H1 (cell line): Measurements from ENCODE around the gene HECTD3. TPM values are rescaled to one million over a fixed set of nuclear protein-coding genes. Genes with fewer than 3 reads are reported as not detected.

ENCODE experiments used
- CEBPB ChIP-seq: IDR thresholded peaks from 2 replicates; pipeline ENCODE4 v1.6.1; 2012; ENCODE audit warnings: low read depth, low read length
- FOSL1 ChIP-seq: IDR thresholded peaks from 2 replicates; pipeline ENCODE4 v1.6.1; 2011; ENCODE audit warnings: mild to moderate bottlenecking, low read depth, low read length, moderate library complexity; ENCODE audit not compliant: insufficient read depth
- KDM1A ChIP-seq: fragments of 200-600, 300-600 bp; sonication (generic); IDR thresholded peaks from 2 replicates; pipeline ENCODE4 v1.7.1; 2016; ENCODE audit warnings: mild to moderate bottlenecking, low read length, borderline replicate concordance
- MAFK ChIP-seq: IDR thresholded peaks from 2 replicates; pipeline ENCODE4 v1.6.1; 2012; ENCODE audit warnings: low read depth, mild to moderate bottlenecking, improper control_type of control experiment, low read length
- PHF8 ChIP-seq: fragments of 200-600 bp; sonication (generic); conservative IDR thresholded peaks from 2 replicates; pipeline ENCODE4 v1.7.1; 2012; ENCODE audit warnings: low read depth, mild to moderate bottlenecking, inconsistent platforms, low read length, moderate library complexity
- RAD21 ChIP-seq, 2 experiments: IDR thresholded peaks in 1 of 2; conservative IDR thresholded peaks in 1 of 2; 2 replicates each; pipeline ENCODE4 v1.6.1; 2011; ENCODE audit warnings: low read depth in 2 of 2, low read length in 2 of 2, improper control_type of control experiment in 1 of 2, inconsistent platforms in 1 of 2, mild to moderate bottlenecking in 1 of 2, moderate library complexity in 1 of 2
- RBBP5 ChIP-seq: IDR thresholded peaks from 2 replicates; pipeline ENCODE4 v1.7.1; 2012; ENCODE audit warnings: low read depth, mild to moderate bottlenecking, inconsistent platforms, low read length, moderate library complexity, borderline replicate concordance
- polyA plus RNA-seq, 7 experiments: library from polyadenylated mRNA; depleted of rRNA in 3 of 7; stranded (reverse) in 5 of 7; unstranded in 2 of 7; fragments of >200 nt in 5 of 7; fragments of 200-250 nt in 2 of 7; gene quantifications; 1 replicate in 5 of 7; 2 replicates in 1 of 7; 4 replicates in 1 of 7; pipeline versions ENCODE4 v1.2.1 to v1.2.3, GENCODE V29; 2011 to 2013; ENCODE audit warnings: missing spikeins in 2 of 7, mixed read lengths in 2 of 7
- total RNA-seq: library from RNA; stranded (reverse); fragmentation: NEBNext Ultra II Directional; extraction: Animal tissue kit (Norgen Biotek cat#: 25700); gene quantifications from 2 replicates; pipeline ENCODE4 v1.2.1, GENCODE V29; 2021
- TF ChIP-seq, protein P1 (sequence below): fragments of 300-600 bp; sonication (generic); IDR thresholded peaks from 2 replicates; pipeline ENCODE4 v1.7.1; 2012; ENCODE audit warnings: low read length, moderate library complexity, mild to moderate bottlenecking, inconsistent platforms; ENCODE audit not compliant: insufficient replicate concordance

The HECTD3 gene
- total and polyA plus RNA-seq, 2 of the 8 experiments (the other 6 are each of a cell fraction or from before 2014, with no cell fraction given): 32.9 to 52.7 TPM

DNA sequence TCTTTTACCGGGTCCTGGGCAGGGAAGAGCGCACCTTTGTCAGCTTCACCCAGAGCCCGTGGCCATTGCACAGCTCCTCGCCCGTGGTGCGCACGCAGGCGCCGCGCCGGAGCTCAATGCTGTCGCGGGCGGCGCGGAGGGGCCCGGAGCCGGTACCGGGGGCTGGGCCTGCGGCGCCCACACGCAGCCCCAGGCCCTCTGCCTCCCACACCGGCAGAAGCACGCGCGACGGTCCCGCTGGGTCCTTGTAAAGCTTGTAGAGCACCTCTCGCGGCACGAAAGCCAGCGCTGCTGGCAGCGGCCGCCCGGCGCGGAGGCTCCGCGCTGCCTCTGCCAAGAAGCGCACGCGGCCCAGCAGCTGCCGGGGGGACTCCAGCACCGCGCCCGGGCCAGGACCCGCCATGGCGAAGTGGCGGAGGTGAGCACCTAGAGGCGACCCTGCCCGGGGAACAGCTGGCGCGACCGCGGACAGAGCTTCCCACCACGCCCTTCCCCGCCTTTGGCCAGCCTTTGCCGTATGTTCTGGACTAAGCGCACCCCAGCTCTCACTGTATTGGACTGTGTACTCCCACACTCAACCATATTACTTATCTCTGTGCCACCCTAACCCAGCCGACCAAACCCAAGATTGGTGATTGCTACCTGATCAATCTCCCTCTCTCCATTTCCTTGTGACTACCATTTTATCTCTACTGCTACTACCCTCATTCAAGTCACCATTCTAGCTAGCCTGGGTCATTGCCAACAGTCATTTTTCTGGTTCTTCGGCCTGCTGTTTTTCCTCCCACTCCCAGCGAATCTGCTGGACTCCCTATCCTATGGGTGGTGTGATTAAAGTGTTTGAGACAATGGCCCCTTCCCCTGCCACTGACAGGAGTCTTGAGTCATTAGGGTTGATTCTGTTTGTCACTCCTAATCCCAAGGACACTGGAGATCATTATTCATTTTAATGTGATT lies at the start of gene HECTD3 (continued):
- TF ChIP-seq FOSL1 (no peak), PHF8 (peak; percentile 43; the same call in 1 of the 2 replicates), CEBPB (no peak), RBBP5 (0 out of 2 replicates have a peak, but pooled peaks have one; percentile 42), KDM1A (no peak), MAFK (peak; percentile 83), RAD21 (IDR thresholded peaks at IDR 0.05 in 1 of 2, conservative IDR thresholded peaks at IDR 0.05 in 1 of 2; ENCODE audit: low read depth in 2 of 2, low read length in 2 of 2) (peak in 1 of 2 experiments; percentile 5; a peak in 1 of 4 replicates)
- TF ChIP-seq, protein P1, sequence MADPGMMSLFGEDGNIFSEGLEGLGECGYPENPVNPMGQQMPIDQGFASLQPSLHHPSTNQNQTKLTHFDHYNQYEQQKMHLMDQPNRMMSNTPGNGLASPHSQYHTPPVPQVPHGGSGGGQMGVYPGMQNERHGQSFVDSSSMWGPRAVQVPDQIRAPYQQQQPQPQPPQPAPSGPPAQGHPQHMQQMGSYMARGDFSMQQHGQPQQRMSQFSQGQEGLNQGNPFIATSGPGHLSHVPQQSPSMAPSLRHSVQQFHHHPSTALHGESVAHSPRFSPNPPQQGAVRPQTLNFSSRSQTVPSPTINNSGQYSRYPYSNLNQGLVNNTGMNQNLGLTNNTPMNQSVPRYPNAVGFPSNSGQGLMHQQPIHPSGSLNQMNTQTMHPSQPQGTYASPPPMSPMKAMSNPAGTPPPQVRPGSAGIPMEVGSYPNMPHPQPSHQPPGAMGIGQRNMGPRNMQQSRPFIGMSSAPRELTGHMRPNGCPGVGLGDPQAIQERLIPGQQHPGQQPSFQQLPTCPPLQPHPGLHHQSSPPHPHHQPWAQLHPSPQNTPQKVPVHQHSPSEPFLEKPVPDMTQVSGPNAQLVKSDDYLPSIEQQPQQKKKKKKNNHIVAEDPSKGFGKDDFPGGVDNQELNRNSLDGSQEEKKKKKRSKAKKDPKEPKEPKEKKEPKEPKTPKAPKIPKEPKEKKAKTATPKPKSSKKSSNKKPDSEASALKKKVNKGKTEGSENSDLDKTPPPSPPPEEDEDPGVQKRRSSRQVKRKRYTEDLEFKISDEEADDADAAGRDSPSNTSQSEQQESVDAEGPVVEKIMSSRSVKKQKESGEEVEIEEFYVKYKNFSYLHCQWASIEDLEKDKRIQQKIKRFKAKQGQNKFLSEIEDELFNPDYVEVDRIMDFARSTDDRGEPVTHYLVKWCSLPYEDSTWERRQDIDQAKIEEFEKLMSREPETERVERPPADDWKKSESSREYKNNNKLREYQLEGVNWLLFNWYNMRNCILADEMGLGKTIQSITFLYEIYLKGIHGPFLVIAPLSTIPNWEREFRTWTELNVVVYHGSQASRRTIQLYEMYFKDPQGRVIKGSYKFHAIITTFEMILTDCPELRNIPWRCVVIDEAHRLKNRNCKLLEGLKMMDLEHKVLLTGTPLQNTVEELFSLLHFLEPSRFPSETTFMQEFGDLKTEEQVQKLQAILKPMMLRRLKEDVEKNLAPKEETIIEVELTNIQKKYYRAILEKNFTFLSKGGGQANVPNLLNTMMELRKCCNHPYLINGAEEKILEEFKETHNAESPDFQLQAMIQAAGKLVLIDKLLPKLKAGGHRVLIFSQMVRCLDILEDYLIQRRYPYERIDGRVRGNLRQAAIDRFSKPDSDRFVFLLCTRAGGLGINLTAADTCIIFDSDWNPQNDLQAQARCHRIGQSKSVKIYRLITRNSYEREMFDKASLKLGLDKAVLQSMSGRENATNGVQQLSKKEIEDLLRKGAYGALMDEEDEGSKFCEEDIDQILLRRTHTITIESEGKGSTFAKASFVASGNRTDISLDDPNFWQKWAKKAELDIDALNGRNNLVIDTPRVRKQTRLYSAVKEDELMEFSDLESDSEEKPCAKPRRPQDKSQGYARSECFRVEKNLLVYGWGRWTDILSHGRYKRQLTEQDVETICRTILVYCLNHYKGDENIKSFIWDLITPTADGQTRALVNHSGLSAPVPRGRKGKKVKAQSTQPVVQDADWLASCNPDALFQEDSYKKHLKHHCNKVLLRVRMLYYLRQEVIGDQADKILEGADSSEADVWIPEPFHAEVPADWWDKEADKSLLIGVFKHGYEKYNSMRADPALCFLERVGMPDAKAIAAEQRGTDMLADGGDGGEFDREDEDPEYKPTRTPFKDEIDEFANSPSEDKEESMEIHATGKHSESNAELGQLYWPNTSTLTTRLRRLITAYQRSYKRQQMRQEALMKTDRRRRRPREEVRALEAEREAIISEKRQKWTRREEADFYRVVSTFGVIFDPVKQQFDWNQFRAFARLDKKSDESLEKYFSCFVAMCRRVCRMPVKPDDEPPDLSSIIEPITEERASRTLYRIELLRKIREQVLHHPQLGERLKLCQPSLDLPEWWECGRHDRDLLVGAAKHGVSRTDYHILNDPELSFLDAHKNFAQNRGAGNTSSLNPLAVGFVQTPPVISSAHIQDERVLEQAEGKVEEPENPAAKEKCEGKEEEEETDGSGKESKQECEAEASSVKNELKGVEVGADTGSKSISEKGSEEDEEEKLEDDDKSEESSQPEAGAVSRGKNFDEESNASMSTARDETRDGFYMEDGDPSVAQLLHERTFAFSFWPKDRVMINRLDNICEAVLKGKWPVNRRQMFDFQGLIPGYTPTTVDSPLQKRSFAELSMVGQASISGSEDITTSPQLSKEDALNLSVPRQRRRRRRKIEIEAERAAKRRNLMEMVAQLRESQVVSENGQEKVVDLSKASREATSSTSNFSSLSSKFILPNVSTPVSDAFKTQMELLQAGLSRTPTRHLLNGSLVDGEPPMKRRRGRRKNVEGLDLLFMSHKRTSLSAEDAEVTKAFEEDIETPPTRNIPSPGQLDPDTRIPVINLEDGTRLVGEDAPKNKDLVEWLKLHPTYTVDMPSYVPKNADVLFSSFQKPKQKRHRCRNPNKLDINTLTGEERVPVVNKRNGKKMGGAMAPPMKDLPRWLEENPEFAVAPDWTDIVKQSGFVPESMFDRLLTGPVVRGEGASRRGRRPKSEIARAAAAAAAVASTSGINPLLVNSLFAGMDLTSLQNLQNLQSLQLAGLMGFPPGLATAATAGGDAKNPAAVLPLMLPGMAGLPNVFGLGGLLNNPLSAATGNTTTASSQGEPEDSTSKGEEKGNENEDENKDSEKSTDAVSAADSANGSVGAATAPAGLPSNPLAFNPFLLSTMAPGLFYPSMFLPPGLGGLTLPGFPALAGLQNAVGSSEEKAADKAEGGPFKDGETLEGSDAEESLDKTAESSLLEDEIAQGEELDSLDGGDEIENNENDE: peak; percentile 98
